Adrenal gland (tissue), 5 donors: ENCODE data around the gene UGCG.

ENCODE experiments used
- CTCF ChIP-seq, 6 experiments: fragments of 450-650 bp in 4 of 6; fragments of 200-600 bp in 2 of 6; sonication (generic) in 1 of 6; IDR thresholded peaks; 1 replicate in 5 of 6; 2 replicates in 1 of 6; pipeline versions ENCODE4 v1.5.1 to v1.8.0; 2016 to 2021; ENCODE audit warnings: antibody characterized with exemption in 6 of 6, mild to moderate bottlenecking in 2 of 6, moderate library complexity in 1 of 6
- POLR2A ChIP-seq, 2 donors: fragments of 450-650 bp; IDR thresholded peaks; one replicate each; pipeline ENCODE4 v1.6.1; 2017; ENCODE audit warnings: antibody characterized with exemption in 2 of 2, mild to moderate bottlenecking in 2 of 2, moderate library complexity in 1 of 2
- donor health status: DM: no; HTN: no; CAD: no.

- TF ChIP-seq CTCF (IDR thresholded peaks at IDR 0.05) (no peak), POLR2A (IDR thresholded peaks at IDR 0.05) (no peak)
Measured at GRCh38 chr9:111953444-111953843, 56.8 kb downstream of the UGCG start.
